HepG2 (cell line): ENCODE measurements around the gene FRAS1. TPM values are rescaled to one million over a fixed set of nuclear protein-coding genes. Genes with fewer than 3 reads are reported as not detected.
A peak's percentile ranks its signal among the peaks of the same experiment; 100 is the strongest.

Experiments
- AGO2 ChIP-seq: fragments of 200-400 bp; formaldehyde crosslinking; optimal IDR thresholded peaks from 2 replicates; pipeline ENCODE3; 2017; ENCODE audit warnings: mild to moderate bottlenecking, low read depth, low read length, moderate library complexity
- AHR ChIP-seq: IDR thresholded peaks from 2 replicates; pipeline ENCODE4 v1.6.1; 2018; ENCODE audit warnings: missing genetic modification reagents, missing compliant biosample characterization
- CC2D1A ChIP-seq: sonication (generic); formaldehyde crosslinking; IDR thresholded peaks from 2 replicates; pipeline ENCODE4 v1.8.1; 2023; ENCODE audit warnings: mild to moderate bottlenecking, missing genetic modification reagents
- DMTF1 ChIP-seq: sonication (generic); formaldehyde crosslinking; IDR thresholded peaks from 2 replicates; pipeline ENCODE4 v1.4.0; 2020; ENCODE audit warnings: mild to moderate bottlenecking, missing genetic modification reagents
- GATAD1 ChIP-seq: IDR thresholded peaks from 2 replicates; pipeline ENCODE4 v1.6.1; 2016; ENCODE audit warnings: missing genetic modification reagents, missing compliant biosample characterization
- HINFP ChIP-seq: sonication (generic); formaldehyde crosslinking; IDR thresholded peaks from 2 replicates; pipeline ENCODE4 v1.4.0; 2020; ENCODE audit warnings: low read depth, mild to moderate bottlenecking, missing genetic modification reagents
- IRF1 ChIP-seq: sonication (generic); formaldehyde crosslinking; IDR thresholded peaks from 2 replicates; pipeline ENCODE4 v1.4.0; 2020; ENCODE audit warnings: low read depth, mild to moderate bottlenecking, missing genetic modification reagents
- MIXL1 ChIP-seq: IDR thresholded peaks from 2 replicates; pipeline ENCODE4 v1.6.1; 2016
- MXI1 ChIP-seq: IDR thresholded peaks from 3 replicates; pipeline ENCODE4 v1.6.1; 2012; ENCODE audit warnings: low read depth, low read length, inconsistent platforms, borderline replicate concordance
- PCBP2 ChIP-seq: fragments of 200-400 bp; formaldehyde crosslinking; optimal IDR thresholded peaks from 2 replicates; pipeline ENCODE3; 2018; ENCODE audit warnings: low read length, low read depth; ENCODE audit not compliant: poor library complexity, severe bottlenecking
- PPARG ChIP-seq: conservative IDR thresholded peaks from 2 replicates; pipeline ENCODE4 v1.6.1; 2016; ENCODE audit warnings: missing biosample characterization, missing genetic modification reagents
- SAP130 ChIP-seq: IDR thresholded peaks from 2 replicates; pipeline ENCODE4 v1.6.1; 2016; ENCODE audit warnings: low read depth
- TEAD2 ChIP-seq: sonication (generic); formaldehyde crosslinking; IDR thresholded peaks from 2 replicates; pipeline ENCODE4 v1.9.0; 2021; ENCODE audit warnings: missing genetic modification reagents
- ZFP37 ChIP-seq: sonication (generic); formaldehyde crosslinking; IDR thresholded peaks from 2 replicates; pipeline ENCODE4 v1.4.0; 2020; ENCODE audit warnings: missing genetic modification reagents, borderline replicate concordance
- ZMYM3 ChIP-seq: sonication (generic); formaldehyde crosslinking; IDR thresholded peaks from 2 replicates; pipeline ENCODE4 v1.5.1; 2020; ENCODE audit warnings: mild to moderate bottlenecking, missing genetic modification reagents
- ZNF121 ChIP-seq: sonication (generic); formaldehyde crosslinking; IDR thresholded peaks from 2 replicates; pipeline ENCODE4 v1.5.0; 2020; ENCODE audit warnings: mild to moderate bottlenecking, missing genetic modification reagents
- ZNF354B ChIP-seq: sonication (generic); formaldehyde crosslinking; IDR thresholded peaks from 2 replicates; pipeline ENCODE4 v1.8.0; 2022; ENCODE audit warnings: mild to moderate bottlenecking, missing genetic modification reagents
- ZNF383 ChIP-seq: sonication (generic); formaldehyde crosslinking; IDR thresholded peaks from 2 replicates; pipeline ENCODE4 v1.4.0; 2020; ENCODE audit warnings: missing genetic modification reagents, mild to moderate bottlenecking, borderline replicate concordance
- ZNF496 ChIP-seq: sonication (generic); formaldehyde crosslinking; IDR thresholded peaks from 2 replicates; pipeline ENCODE4 v1.8.1; 2023; ENCODE audit warnings: mild to moderate bottlenecking, moderate library complexity, missing genetic modification reagents; ENCODE audit not compliant: insufficient replicate concordance
- ZNF547 ChIP-seq: sonication (generic); formaldehyde crosslinking; IDR thresholded peaks from 2 replicates; pipeline ENCODE4 v1.5.1; 2020; ENCODE audit warnings: mild to moderate bottlenecking, missing genetic modification reagents
- ZNF572 ChIP-seq: sonication (generic); formaldehyde crosslinking; IDR thresholded peaks from 2 replicates; pipeline ENCODE4 v1.5.1; 2020; ENCODE audit warnings: mild to moderate bottlenecking, missing genetic modification reagents
- ZNF678 ChIP-seq: sonication (generic); formaldehyde crosslinking; IDR thresholded peaks from 2 replicates; pipeline ENCODE4 v1.4.0; 2020; ENCODE audit warnings: mild to moderate bottlenecking, missing genetic modification reagents
- ZNF724P ChIP-seq: sonication (generic); formaldehyde crosslinking; IDR thresholded peaks from 2 replicates; pipeline ENCODE4 v1.8.0; 2022; ENCODE audit warnings: missing genetic modification reagents, borderline replicate concordance
- ZNF75D ChIP-seq: sonication (generic); formaldehyde crosslinking; IDR thresholded peaks from 2 replicates; pipeline ENCODE4 v1.8.1; 2023; ENCODE audit warnings: missing genetic modification reagents, mild to moderate bottlenecking, borderline replicate concordance
- polyA plus RNA-seq, 8 experiments: library from polyadenylated mRNA; depleted of rRNA in 3 of 8; stranded (reverse) in 7 of 8; unstranded in 1 of 8; fragments of >200 nt; fragmentation: Illumina TruSeq in 4 of 8; extraction: Trizol in 4 of 8; gene quantifications; 2 replicates each; pipeline versions ENCODE4 v1.2.1 to v1.2.3, GENCODE V29; 2011 to 2016; ENCODE audit warnings: low read depth in 4 of 8, missing spikeins in 1 of 8, mixed read lengths in 1 of 8; ENCODE audit not compliant: insufficient read depth in 1 of 8
- total RNA-seq, 5 experiments: library from RNA; depleted of rRNA; stranded (reverse); fragments of >200 nt; fragmentation: Illumina TruSeq; extraction: Trizol; gene quantifications; 2 replicates each; pipeline ENCODE4 v1.2.3, GENCODE V29; 2016; ENCODE audit warnings: low read depth in 1 of 5
- TF ChIP-seq, protein P1 (sequence below): sonication (generic); formaldehyde crosslinking; IDR thresholded peaks from 2 replicates; pipeline ENCODE4 v1.4.0; 2020; ENCODE audit warnings: missing genetic modification reagents, mild to moderate bottlenecking, borderline replicate concordance
- TF ChIP-seq, protein P2 (sequence below): IDR thresholded peaks from 2 replicates; pipeline ENCODE4 v1.6.1; 2012; ENCODE audit warnings: inconsistent platforms

FRAS1 gene
- total and polyA plus RNA-seq, 2 of the 13 experiments (the other 11 are each of a cell fraction or from before 2014, with no cell fraction given): 22.5 to 31.6 TPM

DNA sequence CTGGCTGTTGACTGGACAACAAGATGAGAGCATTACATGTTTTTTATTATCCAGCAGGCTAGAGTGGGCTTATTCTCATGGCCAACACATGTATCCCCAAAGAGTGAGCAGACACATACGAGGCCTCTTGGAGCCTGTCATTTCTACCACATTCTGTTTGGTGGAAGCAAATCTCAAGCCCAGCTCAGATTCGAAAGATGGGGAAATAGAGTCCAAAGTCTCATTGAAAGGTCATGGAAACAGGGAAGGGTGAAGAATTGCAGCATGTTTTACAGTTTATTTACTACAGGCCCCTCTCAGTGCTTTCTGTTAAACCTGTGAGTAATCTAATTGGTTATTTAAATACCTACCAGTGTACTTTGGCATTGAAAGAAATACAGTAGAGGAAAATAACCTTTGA lies 108.6 kb downstream of the FRAS1 start (continued):
- TF ChIP-seq IRF1 (CRISPR knock-in tag) (no peak), SAP130 (peak; percentile 62), ZNF121 (CRISPR knock-in tag) (no peak), TEAD2 (CRISPR knock-in tag) (no peak), ZMYM3 (peak; percentile 68), CC2D1A (no peak), PPARG (CRISPR knock-in tag) (peak; percentile 36; the same call in 1 of the 2 replicates), ZNF75D (CRISPR knock-in tag) (no peak), DMTF1 (CRISPR knock-in tag) (no peak), ZNF383 (CRISPR knock-in tag) (no peak), AHR (CRISPR knock-in tag) (no peak), ZNF547 (no peak), PCBP2 (no peak), ZNF496 (CRISPR knock-in tag) (no peak), ZNF724P (CRISPR knock-in tag) (no peak), ZNF678 (CRISPR knock-in tag) (no peak), AGO2 (no peak), ZNF572 (CRISPR knock-in tag) (no peak), HINFP (CRISPR knock-in tag) (no peak), GATAD1 (CRISPR knock-in tag) (0 out of 2 replicates have a peak, but pooled peaks have one; percentile 16), MIXL1 (no peak; the same call in 1 of the 2 replicates), MXI1 (no peak; the same call in 2 of the 3 replicates), ZFP37 (CRISPR knock-in tag) (no peak), ZNF354B (CRISPR knock-in tag) (no peak)
- TF ChIP-seq, protein P1, sequence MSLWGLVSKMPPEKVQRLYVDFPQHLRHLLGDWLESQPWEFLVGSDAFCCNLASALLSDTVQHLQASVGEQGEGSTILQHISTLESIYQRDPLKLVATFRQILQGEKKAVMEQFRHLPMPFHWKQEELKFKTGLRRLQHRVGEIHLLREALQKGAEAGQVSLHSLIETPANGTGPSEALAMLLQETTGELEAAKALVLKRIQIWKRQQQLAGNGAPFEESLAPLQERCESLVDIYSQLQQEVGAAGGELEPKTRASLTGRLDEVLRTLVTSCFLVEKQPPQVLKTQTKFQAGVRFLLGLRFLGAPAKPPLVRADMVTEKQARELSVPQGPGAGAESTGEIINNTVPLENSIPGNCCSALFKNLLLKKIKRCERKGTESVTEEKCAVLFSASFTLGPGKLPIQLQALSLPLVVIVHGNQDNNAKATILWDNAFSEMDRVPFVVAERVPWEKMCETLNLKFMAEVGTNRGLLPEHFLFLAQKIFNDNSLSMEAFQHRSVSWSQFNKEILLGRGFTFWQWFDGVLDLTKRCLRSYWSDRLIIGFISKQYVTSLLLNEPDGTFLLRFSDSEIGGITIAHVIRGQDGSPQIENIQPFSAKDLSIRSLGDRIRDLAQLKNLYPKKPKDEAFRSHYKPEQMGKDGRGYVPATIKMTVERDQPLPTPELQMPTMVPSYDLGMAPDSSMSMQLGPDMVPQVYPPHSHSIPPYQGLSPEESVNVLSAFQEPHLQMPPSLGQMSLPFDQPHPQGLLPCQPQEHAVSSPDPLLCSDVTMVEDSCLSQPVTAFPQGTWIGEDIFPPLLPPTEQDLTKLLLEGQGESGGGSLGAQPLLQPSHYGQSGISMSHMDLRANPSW: no peak
- TF ChIP-seq, protein P2, sequence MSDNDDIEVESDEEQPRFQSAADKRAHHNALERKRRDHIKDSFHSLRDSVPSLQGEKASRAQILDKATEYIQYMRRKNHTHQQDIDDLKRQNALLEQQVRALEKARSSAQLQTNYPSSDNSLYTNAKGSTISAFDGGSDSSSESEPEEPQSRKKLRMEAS: peak; percentile 61
